Right lung (tissue), 10 donors: Measurements from ENCODE around the gene BTBD3. TPM values are rescaled to one million over a fixed set of nuclear protein-coding genes. Genes with fewer than 3 reads are reported as not detected.

Experiments
- DNase-seq, 2 donors: peaks; one replicate each; pipeline ENCODE4 v3.0.0-alpha.2; 2013
- long read RNA-seq, 8 donors: transcript quantifications; one replicate each; lab custom pipeline, GENCODE V29; 2026
- polyA plus RNA-seq, 5 donors: library from polyadenylated mRNA; unstranded; fragments of 120-200 nt; gene quantifications; one replicate each; pipeline versions ENCODE4 v1.2.1 to v1.2.3, GENCODE V29; 2013; ENCODE audit warnings: inconsistent platforms in 1 of 5, low replicate concordance in 1 of 5; ENCODE audit not compliant: insufficient read length in 5 of 5, insufficient read depth in 1 of 5

The BTBD3 gene
- 10 to 100 TPM; 48.2 to 74.5 (median 66.2) TPM for polyA plus RNA-seq
- long read RNA-seq, donor 1, full-length matches to known transcripts = 18 of 18 reads
- long read RNA-seq, donor 1, partial matches to known transcripts = 0 of 18 reads
- long read RNA-seq, donor 1, other reads (novel, unspliced or antisense) = 0 of 18 reads
- long read RNA-seq, donor 2, full-length matches to known transcripts = 12 of 17 reads
- long read RNA-seq, donor 2, partial matches to known transcripts = 5 of 17 reads
- long read RNA-seq, donor 2, other reads (novel, unspliced or antisense) = 0 of 17 reads
- long read RNA-seq, donor 3, full-length matches to known transcripts = 12 of 12 reads
- long read RNA-seq, donor 3, partial matches to known transcripts = 0 of 12 reads
- long read RNA-seq, donor 3, other reads (novel, unspliced or antisense) = 0 of 12 reads
- long read RNA-seq, donor 4, full-length matches to known transcripts = 13 of 13 reads
- long read RNA-seq, donor 4, partial matches to known transcripts = 0 of 13 reads
- long read RNA-seq, donor 4, other reads (novel, unspliced or antisense) = 0 of 13 reads
- long read RNA-seq, donor 5, full-length matches to known transcripts = 25 of 32 reads
- long read RNA-seq, donor 5, partial matches to known transcripts = 7 of 32 reads
- long read RNA-seq, donor 5, other reads (novel, unspliced or antisense) = 0 of 32 reads
- long read RNA-seq, donor 6, full-length matches to known transcripts = 18 of 25 reads
- long read RNA-seq, donor 6, partial matches to known transcripts = 7 of 25 reads
- long read RNA-seq, donor 6, other reads (novel, unspliced or antisense) = 0 of 25 reads
- long read RNA-seq, donor 7, full-length matches to known transcripts = 13 of 13 reads
- long read RNA-seq, donor 7, partial matches to known transcripts = 0 of 13 reads
- long read RNA-seq, donor 7, other reads (novel, unspliced or antisense) = 0 of 13 reads
- long read RNA-seq, donor 8, full-length matches to known transcripts = 11 of 11 reads
- long read RNA-seq, donor 8, partial matches to known transcripts = 0 of 11 reads
- long read RNA-seq, donor 8, other reads (novel, unspliced or antisense) = 0 of 11 reads

DNA sequence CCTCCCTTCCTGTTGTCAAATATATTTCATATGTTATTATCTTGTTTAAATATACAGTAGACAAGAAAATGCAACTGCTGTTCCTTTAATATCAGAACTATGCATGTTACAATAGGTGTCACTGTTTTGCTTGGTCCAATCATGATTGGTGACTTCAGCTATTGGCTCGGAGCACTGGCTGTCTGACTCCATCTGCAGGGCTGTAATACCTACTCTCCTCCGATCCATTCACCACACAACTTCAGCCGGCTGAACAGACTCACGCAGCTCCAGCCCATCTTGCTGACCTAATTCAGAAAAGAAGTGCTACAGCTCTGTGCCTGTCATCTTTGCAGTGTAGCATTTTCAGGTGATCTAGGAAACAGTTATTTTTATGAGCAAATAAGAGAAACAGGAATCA, at the start of gene BTBD3:
Gene BTBD3, plus strand, starts transcription at position 231 of the 400 bp plus-strand sequence. CDS start 383 bp downstream, outside the sequence.
- peak; percentile 20 to 35 for DNase-seq

DNA sequence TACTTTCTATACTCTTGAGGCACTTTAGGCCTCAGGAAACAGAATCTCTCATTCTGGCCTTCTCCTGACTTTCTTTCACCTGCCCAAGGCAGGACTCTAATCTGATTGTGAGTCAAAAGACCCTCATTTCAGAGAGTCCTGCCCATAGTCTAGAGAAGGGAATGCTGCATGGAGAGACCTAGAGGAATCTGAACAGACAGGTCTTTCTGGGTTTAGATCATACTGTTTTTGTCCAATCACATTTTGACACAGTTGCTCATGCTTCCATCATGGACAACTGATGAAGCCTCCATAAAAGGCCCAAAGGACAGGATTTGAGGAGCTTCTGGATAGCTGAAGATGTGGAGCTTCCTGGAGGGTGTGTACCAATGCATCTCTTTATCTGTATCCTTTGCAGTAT, 48.1 kb upstream of the BTBD3 start:
- no peak for DNase-seq

DNA sequence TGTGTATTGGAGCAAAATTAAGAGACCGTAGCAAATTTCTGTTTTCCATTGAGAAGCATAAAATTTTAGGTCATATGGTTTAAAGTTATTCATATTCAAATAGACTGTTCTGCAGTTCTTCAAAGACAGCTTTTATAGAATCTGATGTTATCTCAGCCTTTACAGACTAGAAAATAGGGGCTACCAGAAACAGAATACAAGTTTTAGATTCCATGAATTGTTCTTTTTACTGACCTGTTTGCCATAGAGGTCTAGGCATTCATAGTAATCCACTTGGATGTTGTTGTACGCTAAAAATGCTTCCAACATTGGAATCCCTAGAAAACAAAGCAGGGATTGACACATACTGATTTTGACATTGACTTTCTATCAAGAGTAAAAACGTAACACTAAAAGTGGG, 47.3 kb upstream of the BTBD3 start:
- no peak for DNase-seq

- DNase-seq = no peak
Observed at GRCh38 chr20:11876555-11876954, 41.1 kb upstream of the BTBD3 start.

DNA sequence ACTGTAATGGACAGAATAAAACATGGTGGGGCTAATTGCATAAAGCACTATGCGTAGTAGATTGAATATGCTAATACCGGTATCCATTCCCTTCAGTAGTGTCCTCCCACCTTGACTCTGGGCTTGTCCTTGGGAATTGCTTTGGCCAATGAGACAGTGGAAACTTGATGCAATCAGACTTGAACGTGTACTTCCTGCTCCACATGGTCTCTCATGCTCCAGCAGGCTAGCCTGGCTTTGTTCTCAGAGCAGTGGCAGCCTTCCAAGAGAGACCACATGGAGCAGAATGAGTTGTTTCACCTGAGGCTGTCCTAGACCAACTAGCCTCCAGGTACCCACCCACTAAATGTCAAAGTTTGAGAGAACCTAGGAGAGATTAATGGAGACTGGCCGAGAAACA, 37.0 kb upstream of the BTBD3 start:
- DNase-seq = no peak

- no peak for DNase-seq
Observed at GRCh38 chr20:11881449-11881848, 36.2 kb upstream of the BTBD3 start.

DNA sequence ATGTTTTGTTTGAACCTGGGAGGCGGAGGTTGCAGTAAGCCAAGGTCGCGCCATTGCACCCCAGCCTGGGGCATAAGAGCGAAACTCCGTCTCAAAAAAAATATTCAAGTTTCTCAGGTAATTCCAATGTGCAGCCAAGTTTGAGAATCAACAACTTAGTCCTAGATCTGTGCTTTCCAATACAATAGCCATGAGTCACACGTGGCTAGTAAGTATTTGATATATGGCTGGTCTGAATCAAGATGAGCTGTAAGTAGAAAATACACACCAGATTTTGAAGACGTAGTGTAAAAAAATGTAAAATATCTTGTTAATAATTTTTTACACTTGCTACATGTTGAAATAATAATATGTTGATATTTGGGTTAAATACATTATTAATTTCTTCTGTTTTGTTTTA, 35.0 kb upstream of the BTBD3 start:
- no peak for DNase-seq

DNA sequence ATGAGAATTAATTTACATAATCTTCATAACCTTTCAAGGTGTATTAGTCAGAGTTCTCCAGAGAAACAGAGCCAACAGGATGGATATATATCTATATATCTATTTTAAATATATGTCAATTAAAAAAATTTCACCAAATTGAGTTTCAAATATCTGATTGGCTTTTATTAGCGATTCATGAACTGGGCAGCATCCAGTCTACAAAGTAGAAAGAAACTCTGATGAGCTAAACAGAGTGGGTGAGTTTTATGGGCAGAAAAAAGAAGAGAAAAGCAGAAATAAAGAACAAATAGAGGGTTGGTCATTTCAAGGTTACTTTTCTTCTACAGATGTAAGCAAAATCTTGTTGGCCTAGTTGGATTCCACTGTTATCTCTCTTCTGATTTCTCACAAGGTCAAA, 29.0 kb upstream of the BTBD3 start:
- no peak for DNase-seq

- peak; percentile 93 to 94 for DNase-seq
Observed at GRCh38 chr20:11890331-11891076, 27.2 kb upstream of the BTBD3 start.

- DNase-seq = peak; percentile 68 to 72
Observed at GRCh38 chr20:11891077-11891775, 26.5 kb upstream of the BTBD3 start.

DNA sequence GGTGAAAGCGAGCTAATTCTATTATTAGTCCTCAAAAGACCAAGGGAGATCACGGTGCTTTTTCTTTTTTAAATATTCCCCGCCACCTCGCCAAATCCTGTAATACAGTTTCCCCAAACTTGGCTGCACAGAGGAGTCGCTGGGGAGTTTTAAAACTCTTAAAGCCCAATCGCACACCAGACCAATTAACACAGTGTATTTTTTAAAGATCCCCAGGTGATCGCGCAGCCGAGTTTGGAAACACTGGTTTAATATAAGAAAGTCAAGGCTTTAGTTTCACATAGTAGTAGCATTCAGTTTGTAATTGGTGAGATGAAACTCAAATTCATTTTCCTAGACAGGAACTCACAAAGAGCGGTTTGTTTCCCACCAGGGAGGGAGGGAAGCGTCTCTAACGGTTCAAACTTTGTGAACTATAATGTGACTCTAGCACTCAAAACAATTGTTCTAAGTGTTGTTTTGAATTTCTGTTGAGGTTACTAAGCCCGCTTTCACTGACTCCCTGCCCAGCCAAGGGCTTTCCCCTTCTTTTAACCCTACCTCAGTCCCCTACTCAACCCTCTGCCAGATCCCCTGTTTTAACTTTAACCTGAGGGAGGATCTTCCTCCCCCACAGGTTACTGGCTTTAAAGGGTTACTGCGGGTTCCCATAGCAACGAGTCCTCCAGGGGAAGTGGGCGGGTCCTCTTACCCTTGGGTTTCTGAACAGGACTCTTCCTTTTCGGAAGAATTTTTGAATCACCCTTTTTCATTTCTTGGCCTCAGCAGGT, 25.7 kb upstream of the BTBD3 start:
- DNase-seq = peak; percentile 70 to 74

- no peak for DNase-seq
Observed at GRCh38 chr20:11894062-11894461, 23.6 kb upstream of the BTBD3 start.

DNA sequence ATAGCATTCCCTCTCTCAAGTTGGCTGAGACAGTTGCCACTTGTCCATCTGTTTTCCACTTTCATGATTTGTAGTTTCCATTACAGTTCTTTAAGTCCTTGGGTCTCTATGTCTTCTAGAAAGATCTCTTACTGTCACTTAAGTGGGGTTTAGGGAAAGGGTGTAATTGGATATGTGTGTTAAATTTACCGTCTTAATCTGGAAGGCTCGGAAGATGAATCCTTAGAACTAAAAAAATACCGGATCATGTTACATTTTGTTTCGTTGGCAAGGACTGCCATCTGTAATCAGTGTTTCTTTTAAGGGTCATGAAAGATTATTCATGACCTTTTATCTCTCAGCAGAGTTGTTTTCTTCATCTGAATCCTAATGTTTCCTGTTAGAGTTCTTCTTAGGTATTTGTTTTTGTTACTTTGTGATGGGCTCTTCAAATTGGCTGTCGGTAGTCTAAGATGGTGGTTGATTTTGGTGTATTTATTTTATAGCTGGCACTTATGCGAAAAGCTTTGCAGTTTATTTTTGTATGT, 21.8 kb upstream of the BTBD3 start:
- no peak for DNase-seq

DNA sequence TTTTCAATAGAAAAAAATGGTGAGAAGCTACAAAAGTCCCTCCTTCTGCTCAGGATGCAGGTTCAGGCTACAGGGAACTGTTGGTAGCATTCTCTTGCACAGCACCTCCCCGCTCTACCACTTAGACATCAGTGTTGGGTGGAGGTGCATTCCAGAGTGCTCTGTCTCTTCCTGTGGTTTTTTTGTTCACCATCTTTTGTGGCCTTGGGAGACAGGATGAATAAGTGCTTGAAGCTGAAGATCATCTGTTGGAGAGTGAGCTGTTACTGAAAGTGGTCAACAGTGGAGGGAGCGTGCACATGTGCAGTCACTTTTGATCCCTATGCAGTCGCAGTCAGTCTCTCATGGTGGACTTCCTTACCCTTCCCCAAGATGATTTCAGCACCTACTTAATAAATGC, 16.6 kb upstream of the BTBD3 start:
- no peak for DNase-seq

DNA sequence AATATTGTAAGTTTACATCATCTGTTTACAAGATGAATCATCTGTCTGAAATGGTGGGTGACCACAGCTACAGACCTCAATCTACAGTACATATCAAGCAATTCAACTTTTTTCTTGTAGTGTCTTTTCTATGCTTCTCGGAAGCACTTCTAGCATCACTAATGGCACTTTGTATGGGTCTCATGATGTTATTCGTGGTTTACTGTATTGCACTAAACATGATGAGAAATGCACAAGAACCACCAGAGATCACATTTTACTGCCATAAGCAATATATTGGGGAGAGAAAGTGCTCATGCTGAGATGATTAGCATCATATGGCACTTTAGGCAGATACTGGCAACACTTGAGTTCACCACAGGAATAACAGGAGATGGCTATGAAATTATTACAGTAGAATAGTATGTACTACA, 15.4 kb upstream of the BTBD3 start:
- no peak for DNase-seq

- no peak for DNase-seq
Observed at GRCh38 chr20:11905460-11906179, 12.1 kb upstream of the BTBD3 start.

DNA sequence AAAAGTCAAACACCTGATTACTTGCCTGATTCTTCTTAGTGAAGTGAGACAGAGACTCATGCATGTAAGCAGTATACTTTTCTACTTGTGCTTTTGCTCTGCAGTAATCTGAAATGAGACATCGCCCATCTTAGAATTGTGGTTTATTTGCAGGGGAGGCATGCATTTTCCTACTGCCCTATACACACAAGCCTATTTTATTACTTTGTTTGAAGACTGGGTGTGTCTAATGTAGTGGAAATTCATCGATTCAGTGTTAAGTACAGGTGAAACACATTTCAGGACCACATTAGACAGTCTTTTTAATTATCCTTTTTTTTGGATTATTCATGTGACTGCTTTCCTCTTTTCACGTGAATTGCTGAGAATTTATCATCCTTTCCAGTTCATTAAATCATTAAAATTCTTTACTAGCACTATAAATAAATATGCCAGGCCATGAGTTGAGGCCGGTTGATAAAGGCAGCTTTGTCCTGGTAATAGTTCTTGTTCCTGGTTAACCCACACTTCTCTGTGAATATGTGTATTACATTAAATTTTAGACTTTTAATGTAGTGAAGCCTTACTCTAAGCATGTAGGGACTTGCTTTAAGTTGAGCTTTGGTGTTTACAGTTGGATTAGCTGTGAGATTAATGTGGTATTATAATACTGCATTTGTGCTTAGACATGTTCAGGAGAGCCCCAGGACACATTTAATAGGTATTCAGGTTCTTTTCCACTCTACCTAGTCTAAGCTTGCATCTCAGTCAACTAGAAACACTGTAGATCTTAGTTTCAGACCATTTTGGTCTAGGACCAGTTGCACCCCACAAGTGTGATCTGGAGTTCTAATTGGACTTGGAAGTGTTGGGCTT, 10.8 kb upstream of the BTBD3 start:
- no peak for DNase-seq

DNA sequence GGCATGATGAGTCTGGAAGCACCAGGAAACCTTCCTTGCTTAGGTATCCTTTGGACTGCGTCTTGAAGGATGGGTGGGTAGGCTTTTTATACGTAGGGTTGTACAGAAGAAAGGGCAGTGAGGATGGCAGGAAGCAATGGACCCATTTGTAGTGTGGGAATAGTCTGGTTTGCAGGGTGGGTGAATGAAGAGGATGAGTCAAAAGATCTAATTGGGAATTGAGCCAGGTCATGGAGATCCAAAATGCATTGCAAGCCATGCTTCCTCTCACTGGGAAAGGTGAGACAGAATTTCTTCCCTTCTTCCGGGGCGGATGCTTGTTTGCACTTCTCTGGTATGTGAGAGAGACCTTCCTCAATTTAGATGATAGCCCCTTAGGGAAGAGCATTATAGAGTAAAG, 10.1 kb upstream of the BTBD3 start:
- DNase-seq = no peak
